ENCODE data around the gene ADGRG3.
"Not testable (repeated sequence)": the region's sequence is repeated elsewhere in the genome, so short reads cannot be mapped to it uniquely, and the experiment has no call there.

ADGRG3 gene

GRCh38 chr16:57722210-57722499, 54.0 kb downstream of the ADGRG3 start:
- no peak for DNase-seq

- no peak for DNase-seq
Measured at GRCh38 chr16:57722651-57723050, 54.5 kb downstream of the ADGRG3 start.

GRCh38 chr16:57723170-57723569, 55.1 kb downstream of the ADGRG3 start:
- DNase-seq: no peak

- no peak for DNase-seq
Measured at GRCh38 chr16:57724531-57724930, 56.4 kb downstream of the ADGRG3 start.

- no peak for DNase-seq
Measured at GRCh38 chr16:57725151-57725550, 57.0 kb downstream of the ADGRG3 start.

GRCh38 chr16:57725554-57725953, 57.4 kb downstream of the ADGRG3 start:
- DNase-seq: no peak

- DNase-seq: no peak
Measured at GRCh38 chr16:57725976-57726375, 57.9 kb downstream of the ADGRG3 start.

- DNase-seq: no peak
Measured at GRCh38 chr16:57726433-57726947, 58.4 kb downstream of the ADGRG3 start.

GRCh38 chr16:57727610-57728009, 59.5 kb downstream of the ADGRG3 start:
- DNase-seq: no peak

- DNase-seq: no peak
Measured at GRCh38 chr16:57728336-57729181, 60.5 kb downstream of the ADGRG3 start.

- no peak for DNase-seq
Measured at GRCh38 chr16:57729182-57729484, 61.0 kb downstream of the ADGRG3 start.

GRCh38 chr16:57729852-57730251, 61.7 kb downstream of the ADGRG3 start:
- not testable (repeated sequence) for DNase-seq

GRCh38 chr16:57730771-57731730, 62.9 kb downstream of the ADGRG3 start:
- no peak for DNase-seq

- DNase-seq: no peak
Measured at GRCh38 chr16:57732037-57732436, 63.9 kb downstream of the ADGRG3 start.

- DNase-seq: no peak
Measured at GRCh38 chr16:57732714-57733113, 64.6 kb downstream of the ADGRG3 start.

GRCh38 chr16:57734308-57734924, 66.3 kb downstream of the ADGRG3 start:
- DNase-seq: no peak

- DNase-seq: peak; percentile 100
Measured at GRCh38 chr16:57734925-57735754, 67.0 kb downstream of the ADGRG3 start.

- DNase-seq: no peak
Measured at GRCh38 chr16:57735755-57736418, 67.8 kb downstream of the ADGRG3 start, which contains the start of gene KATNB1. KATNB1 (plus strand) TSS chr16:57735770; CDS start chr16:57737244, 1,474 bp downstream.

GRCh38 chr16:57736419-57737351, 68.6 kb downstream of the ADGRG3 start:
- peak; percentile 56 for DNase-seq

- DNase-seq: no peak
Measured at GRCh38 chr16:57738844-57739243, 70.7 kb downstream of the ADGRG3 start.
